GM13977 (cell line): ENCODE measurements around the gene SNAPIN.
A peak's percentile ranks its signal among the peaks of the same experiment; 100 is the strongest.

Source experiments
- DNase-seq: peaks from one replicate; pipeline ENCODE4 v3.0.0; 2012; ENCODE audit warnings: low spot score
- in situ Hi-C: fragments of 300-500 bp; cut with MboI; formaldehyde crosslinking; loops from one replicate; pipeline ENCODE4 v1.12.0; 2022; ENCODE audit warnings: low sequenced_read_pairs, low pct_unique_long_range_greater_than_20kb, mixed read lengths, inconsistent platforms; ENCODE audit not compliant: unreplicated experiment
- TF ChIP-seq, protein P1 (sequence below): IDR thresholded peaks from 2 replicates; pipeline ENCODE4 v1.5.1; 2012; ENCODE audit warnings: mild to moderate bottlenecking, control low read depth; ENCODE audit not compliant: insufficient read depth; ENCODE audit errors: extremely low read depth, missing control alignments

SNAPIN gene

DNA sequence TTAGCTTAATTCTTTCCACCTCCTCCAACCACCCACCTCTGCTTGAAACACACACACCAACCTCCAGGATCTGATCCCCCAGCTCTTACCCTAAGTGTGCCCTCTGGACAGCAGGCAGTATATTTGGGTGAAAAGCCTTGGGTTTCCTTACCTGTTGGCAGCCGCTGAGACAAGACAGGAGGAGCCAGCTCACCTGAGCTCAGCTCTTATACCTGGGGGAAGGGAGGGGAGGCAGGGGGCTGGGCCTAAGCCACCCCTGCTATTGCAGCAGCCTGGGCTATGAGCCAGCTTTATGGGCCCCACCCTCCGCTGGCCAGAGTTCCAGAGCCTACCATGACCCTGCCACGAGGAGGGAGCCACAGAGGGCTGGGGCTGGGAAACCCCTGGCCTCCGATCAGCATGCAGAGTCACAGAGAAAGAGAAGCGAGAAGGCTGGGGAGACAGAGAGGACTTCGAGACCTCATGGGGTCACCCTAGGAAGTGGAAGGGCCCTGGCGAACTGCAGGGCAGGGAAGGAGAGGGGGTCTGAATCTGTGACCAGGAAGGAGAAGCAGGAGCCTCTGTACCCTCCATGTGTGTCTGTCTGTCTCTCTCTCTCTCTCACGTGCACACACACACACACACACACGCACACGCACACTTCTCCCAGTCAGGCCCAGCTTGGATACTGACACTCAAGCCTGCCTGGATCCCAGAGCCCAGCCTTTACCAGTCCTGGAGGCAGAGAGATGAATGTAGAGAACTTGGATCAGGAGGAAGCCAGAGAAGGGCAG, 42.2 kb upstream of the SNAPIN start, which contains the start of gene S100A14:
TSS of gene S100A14 (minus strand) at position 182 of the 773 bp plus-strand sequence. CDS start 467 bp downstream, outside the sequence.
- in situ Hi-C loops = no loop called here
- TF ChIP-seq, protein P1, sequence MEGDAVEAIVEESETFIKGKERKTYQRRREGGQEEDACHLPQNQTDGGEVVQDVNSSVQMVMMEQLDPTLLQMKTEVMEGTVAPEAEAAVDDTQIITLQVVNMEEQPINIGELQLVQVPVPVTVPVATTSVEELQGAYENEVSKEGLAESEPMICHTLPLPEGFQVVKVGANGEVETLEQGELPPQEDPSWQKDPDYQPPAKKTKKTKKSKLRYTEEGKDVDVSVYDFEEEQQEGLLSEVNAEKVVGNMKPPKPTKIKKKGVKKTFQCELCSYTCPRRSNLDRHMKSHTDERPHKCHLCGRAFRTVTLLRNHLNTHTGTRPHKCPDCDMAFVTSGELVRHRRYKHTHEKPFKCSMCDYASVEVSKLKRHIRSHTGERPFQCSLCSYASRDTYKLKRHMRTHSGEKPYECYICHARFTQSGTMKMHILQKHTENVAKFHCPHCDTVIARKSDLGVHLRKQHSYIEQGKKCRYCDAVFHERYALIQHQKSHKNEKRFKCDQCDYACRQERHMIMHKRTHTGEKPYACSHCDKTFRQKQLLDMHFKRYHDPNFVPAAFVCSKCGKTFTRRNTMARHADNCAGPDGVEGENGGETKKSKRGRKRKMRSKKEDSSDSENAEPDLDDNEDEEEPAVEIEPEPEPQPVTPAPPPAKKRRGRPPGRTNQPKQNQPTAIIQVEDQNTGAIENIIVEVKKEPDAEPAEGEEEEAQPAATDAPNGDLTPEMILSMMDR = no peak
- DNase-seq = no peak

DNA sequence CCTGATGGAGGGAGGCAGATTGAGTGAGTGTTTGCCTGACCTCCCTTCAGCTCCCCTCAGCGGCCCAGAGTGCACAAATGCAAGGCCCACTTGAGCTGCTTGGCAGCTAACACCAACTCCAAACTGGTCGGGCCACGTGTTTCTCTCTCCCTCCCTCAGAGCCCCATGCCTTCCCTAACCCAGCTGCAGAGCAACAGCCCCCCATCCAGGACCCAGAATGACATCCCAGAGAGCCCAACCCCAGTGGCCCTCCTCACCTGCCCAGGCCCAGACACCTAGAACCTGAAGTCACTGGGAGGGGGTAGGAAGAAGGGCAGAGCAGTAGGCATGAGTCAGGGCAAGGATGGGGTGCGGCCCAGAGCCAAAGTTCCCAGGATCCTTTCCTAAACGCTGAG, 41.6 kb upstream of the SNAPIN start:
- in situ Hi-C loops = no loop called here
- TF ChIP-seq, protein P1 = no peak
- DNase-seq = no peak

DNA sequence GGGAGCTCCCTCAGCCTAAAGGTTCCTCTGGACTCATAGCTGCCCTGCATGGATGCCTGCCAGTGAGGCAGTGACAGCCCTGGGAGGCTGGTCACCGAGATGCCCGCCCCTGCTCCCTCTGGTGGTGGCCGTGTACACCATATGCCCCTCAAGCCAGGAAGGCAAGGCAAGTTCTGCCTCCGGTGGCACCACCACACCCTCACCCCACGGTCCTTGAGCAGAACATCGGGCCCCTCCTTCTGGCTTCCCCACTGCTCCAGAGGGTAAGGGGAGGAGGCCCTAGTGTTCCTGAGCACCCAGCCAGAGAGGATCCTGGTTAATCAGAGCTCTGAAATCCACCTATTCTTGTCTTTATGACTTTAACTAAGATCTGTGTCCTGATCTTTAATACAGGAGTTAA, 40.8 kb upstream of the SNAPIN start:
- in situ Hi-C loops = no loop called here
- TF ChIP-seq, protein P1 = peak; percentile 62
- peak; percentile 60 for DNase-seq

DNA sequence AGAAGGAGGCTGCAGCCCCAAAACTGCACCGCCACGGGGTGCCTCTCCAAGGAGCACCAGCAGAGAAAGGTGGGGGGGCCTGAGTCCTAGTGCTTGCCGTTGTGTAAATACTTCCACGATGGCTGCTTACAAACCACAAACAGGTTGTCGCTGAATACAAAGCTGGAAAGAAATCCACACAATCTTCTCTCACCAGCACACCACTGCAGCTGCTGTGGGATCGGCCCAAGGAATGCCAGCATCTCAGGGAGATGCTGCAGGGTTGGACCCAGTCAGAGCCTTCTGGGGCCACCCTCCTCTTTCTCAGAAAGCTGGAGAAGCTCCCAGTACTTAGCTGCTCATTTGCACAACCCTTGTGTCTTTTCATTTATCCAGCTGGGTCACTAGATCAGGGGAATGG, 39.3 kb upstream of the SNAPIN start:
- DNase-seq = no peak
- in situ Hi-C loops = no loop called here
- TF ChIP-seq, protein P1 = no peak

DNA sequence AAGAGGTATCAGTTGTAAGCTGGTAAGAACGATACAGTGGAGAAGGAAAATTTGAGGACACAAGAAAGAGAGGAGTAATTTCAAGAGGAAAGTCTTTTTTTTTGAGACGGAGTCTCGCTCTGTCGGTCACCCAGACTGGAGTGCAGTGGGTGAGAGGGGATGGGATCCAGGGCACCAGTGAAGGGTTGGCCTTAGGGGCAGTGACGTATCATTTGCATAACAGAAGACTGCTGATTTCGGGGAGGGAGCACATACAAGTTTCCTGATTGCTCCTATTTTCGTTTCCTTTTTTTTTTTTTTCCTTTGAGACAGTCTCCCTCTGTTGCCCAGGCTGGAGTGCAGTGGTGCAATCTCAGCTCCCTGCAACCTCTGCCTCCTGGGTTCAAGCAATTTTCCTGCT, 35.4 kb upstream of the SNAPIN start:
- TF ChIP-seq, protein P1 = no peak
- in situ Hi-C loops = no loop called here
- DNase-seq = no peak

DNA sequence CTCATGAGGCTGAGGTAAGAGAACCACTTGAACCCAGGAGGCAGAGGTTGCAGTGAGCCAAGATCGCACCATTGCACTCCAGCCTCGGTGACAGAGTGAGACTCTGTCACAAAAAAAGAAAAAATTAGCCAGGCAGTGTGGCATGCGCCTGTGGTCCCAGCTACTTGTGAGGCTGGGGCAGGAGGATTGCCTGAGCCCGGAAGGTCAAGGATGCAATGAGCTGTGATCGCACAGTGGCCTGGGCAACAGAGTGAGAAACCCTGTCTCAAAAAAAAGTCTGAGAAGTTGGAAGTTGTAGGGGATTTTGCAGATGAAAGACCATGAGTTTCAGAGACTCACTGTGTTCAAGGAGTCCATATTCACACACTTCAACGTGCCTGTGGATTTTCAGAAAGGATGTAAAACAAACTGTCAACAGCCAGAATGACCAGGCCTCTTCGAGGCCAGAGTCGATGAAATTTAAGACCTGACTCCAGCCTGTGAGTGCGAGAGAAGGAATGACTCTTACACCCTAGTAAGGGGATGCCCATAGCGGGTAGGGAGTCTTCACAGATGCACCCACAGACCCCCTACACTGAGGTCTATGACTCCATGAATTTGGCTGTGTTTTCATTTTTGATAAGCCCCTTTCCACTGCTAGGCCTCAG, 33.4 kb upstream of the SNAPIN start:
- TF ChIP-seq, protein P1 = no peak
- in situ Hi-C loops = no loop called here

More for the DNA sequence above, 33.4 kb upstream of the SNAPIN start:
- DNase-seq = no peak
